Memory B cell (primary cell): ENCODE measurements around the gene CMKLR1.

Experiments used
- ATAC-seq: fragments of 150-1000 bp; cut with Tn5 transposase; 2 replicates; pipeline ENCODE4 v1.10.0; 2021; ENCODE audit warnings: low read depth, mild to moderate bottlenecking, moderate library complexity
- DNase-seq, 2 donors: peaks; one replicate each; pipeline ENCODE4 v3.0.0; 2022; ENCODE audit warnings: low spot score in 2 of 2
- H3K27ac Mint-ChIP-seq: one replicate; pipeline ENCODE4 v1.8.0; 2022; ENCODE audit warnings: mild to moderate bottlenecking, moderate library complexity, mixed read lengths
- H3K27me3 Mint-ChIP-seq: one replicate; pipeline ENCODE4 v1.8.0; 2022; ENCODE audit warnings: mixed read lengths
- H3K36me3 Mint-ChIP-seq: one replicate; pipeline ENCODE4 v1.8.0; 2022; ENCODE audit warnings: mild to moderate bottlenecking, mixed read lengths
- H3K4me1 Mint-ChIP-seq: one replicate; pipeline ENCODE4 v1.8.0; 2022; ENCODE audit warnings: mixed read lengths
- H3K4me3 Mint-ChIP-seq: one replicate; pipeline ENCODE4 v1.8.0; 2022; ENCODE audit warnings: mild to moderate bottlenecking, moderate library complexity, mixed read lengths
- H3K9me3 Mint-ChIP-seq: one replicate; pipeline ENCODE4 v1.8.0; 2022; ENCODE audit warnings: mixed read lengths

CMKLR1 gene

GRCh38 chr12:108370415-108370814, 31.3 kb upstream of the CMKLR1 start:
- DNase-seq (no peak), ATAC-seq (no peak)
- Mint-ChIP-seq H3K4me3 (no peak overlapping the region), H3K4me1 (no peaks in the 10 kb centered on the region), H3K27me3 (peaks cover 8% of the 10 kb centered on the region), H3K27ac (no peak overlapping the region), H3K9me3 (peaks cover 9% of the 10 kb centered on the region), H3K36me3 (peaks cover 2% of the 10 kb centered on the region)

DNA sequence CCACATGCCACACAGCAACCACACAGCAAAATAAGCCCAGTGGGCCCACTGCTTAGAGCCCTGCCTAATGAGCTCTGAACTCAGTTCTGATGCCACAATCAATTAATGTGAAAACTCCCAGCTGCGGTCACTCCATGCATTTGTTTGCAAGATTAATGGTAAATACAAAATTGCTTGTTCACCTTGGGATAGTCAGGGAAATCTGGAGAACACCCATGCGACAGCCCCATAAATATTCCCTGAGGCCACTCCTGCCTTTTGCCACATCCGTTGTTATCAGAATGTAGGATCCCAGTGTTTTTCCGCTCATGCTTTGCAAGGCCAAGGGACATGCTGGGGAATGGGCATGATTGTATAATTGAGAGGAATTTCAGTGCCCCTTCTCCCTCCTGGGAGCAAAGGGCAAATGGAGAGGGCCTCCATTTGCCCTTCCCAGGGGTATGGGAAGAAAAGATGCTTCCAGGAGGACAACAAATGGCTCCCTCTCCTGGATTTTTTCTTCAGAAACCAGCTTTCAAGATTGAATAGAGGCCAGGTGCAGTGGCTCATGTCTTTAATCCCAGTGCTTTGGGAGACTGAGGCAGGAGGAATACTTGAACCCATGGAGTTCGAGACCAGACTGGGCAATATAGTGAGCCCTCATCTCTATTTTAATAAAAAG, 30.8 kb upstream of the CMKLR1 start:
- Mint-ChIP-seq H3K36me3 (peaks cover 2% of the 10 kb centered on the region), H3K27me3 (peaks cover 8% of the 10 kb centered on the region), H3K9me3 (peaks cover 9% of the 10 kb centered on the region), H3K4me1 (no peaks in the 10 kb centered on the region), H3K4me3 (no peak overlapping the region), H3K27ac (no peak overlapping the region)
- DNase-seq, result no peak
- no peak for ATAC-seq

DNA sequence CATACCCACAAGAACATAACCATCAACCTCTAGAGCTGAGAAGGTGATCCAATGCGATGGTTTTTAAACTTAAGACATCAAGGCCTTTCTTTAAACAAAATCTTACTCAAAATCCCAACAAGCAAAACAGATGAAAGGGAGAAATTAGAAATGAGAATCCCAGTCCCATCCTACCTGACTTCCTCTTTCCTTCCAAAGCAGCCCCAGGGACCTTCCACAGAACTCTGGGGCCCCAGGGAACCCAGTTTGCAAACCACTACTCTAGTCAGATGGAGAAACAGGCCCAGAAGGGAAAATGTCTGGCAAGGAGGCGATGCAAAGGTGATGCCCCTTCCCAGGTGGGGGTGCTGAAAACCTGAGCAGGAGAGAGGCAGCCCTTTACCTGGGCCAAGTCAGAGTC, 29.0 kb upstream of the CMKLR1 start:
- Mint-ChIP-seq H3K27me3 (peaks cover 12% of the 10 kb centered on the region), H3K4me3 (no peak overlapping the region), H3K9me3 (peaks cover 12% of the 10 kb centered on the region), H3K4me1 (peaks cover 7% of the 10 kb centered on the region), H3K27ac (no peak overlapping the region), H3K36me3 (no peaks in the 10 kb centered on the region)
- no peak for DNase-seq
- ATAC-seq, result no peak

GRCh38 chr12:108367436-108367835, 28.3 kb upstream of the CMKLR1 start:
- no peak for ATAC-seq
- no peak overlapping the region for H3K27ac Mint-ChIP-seq
- H3K27me3 Mint-ChIP-seq, result peaks cover 12% of the 10 kb centered on the region
- no peak overlapping the region for H3K4me3 Mint-ChIP-seq
- peaks cover 7% of the 10 kb centered on the region for H3K4me1 Mint-ChIP-seq
- H3K9me3 Mint-ChIP-seq, result peaks cover 9% of the 10 kb centered on the region
- H3K36me3 Mint-ChIP-seq, result no peaks in the 10 kb centered on the region
- no peak for DNase-seq

DNA sequence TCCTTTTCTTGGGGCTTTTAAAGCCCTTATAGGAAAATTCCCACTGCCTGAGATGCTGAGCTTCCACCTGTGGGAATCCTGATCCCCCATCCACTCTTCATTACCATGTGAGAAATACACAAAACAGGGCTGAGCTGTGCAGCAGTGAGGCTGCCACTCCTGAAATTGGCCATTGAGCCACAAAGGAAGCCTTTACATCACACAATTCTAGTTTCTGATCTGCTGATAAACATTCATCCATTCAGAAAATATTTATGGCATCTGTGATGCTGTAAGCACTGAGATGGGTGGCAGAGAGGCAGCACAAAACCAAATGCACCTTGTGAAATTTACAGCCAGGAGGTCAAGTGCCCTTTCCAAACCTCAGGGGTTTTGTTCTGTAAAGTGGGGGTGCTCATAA, 26.2 kb upstream of the CMKLR1 start:
- Mint-ChIP-seq H3K4me3 (no peak overlapping the region), H3K27ac (no peak overlapping the region), H3K4me1 (peaks cover 7% of the 10 kb centered on the region), H3K9me3 (peaks cover 6% of the 10 kb centered on the region), H3K36me3 (no peaks in the 10 kb centered on the region), H3K27me3 (peaks cover 7% of the 10 kb centered on the region)
- ATAC-seq, result no peak
- no peak for DNase-seq

DNA sequence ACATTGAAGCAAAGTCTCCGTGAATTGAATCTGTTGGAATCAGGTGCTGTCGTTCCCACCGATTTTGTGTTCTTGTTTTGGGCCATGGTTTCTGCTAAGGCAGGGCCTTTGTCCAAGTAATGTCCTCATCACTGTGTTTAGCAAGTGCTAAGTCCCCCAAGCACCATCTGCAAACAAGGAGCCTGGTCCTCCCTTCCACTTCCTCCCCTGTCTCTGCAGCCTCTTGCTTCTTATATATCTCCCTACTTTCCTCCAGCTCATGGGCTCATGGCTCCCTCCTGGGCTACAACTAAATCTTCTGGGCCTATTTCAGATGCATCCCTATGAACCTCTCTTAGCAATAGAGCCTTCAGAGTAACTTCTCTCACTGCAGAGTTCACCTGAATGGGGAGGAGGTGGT, 25.8 kb upstream of the CMKLR1 start:
- Mint-ChIP-seq H3K27me3 (peaks cover 7% of the 10 kb centered on the region), H3K4me1 (peaks cover 7% of the 10 kb centered on the region), H3K36me3 (no peaks in the 10 kb centered on the region), H3K4me3 (no peak overlapping the region), H3K27ac (no peak overlapping the region), H3K9me3 (peaks cover 6% of the 10 kb centered on the region)
- ATAC-seq, result no peak
- DNase-seq, result no peak

- DNase-seq, result no peak
- no peak overlapping the region for H3K4me3 Mint-ChIP-seq
- no peak for ATAC-seq
- H3K27me3 Mint-ChIP-seq, result peaks cover 7% of the 10 kb centered on the region
- H3K36me3 Mint-ChIP-seq, result no peaks in the 10 kb centered on the region
- peaks cover 6% of the 10 kb centered on the region for H3K9me3 Mint-ChIP-seq
- H3K27ac Mint-ChIP-seq, result no peak overlapping the region
- H3K4me1 Mint-ChIP-seq, result peaks cover 7% of the 10 kb centered on the region
Measured at GRCh38 chr12:108363565-108363964, 24.5 kb upstream of the CMKLR1 start.

DNA sequence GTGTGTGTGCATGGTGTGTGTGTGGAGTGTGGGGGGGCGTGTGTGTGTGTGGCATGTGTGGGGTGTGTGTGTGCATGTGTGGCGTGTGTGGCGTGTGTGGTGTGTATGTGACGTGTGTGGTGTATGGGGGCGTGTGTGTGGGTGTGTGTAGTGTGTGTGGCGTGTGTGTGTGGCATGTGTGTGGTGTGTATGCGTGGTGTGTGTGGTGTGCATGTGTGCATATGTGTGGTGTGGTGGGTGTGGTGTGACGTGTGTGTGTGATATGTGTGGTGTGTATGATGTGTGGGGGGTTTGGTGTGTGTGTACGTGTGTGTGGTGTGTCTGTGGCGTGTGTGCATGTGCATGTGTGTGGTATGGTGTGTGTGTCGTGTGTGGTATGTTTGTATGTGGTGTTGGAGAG, 24.1 kb upstream of the CMKLR1 start:
- H3K9me3 Mint-ChIP-seq, result peaks cover 6% of the 10 kb centered on the region
- H3K36me3 Mint-ChIP-seq, result no peaks in the 10 kb centered on the region
- peaks cover 7% of the 10 kb centered on the region for H3K27me3 Mint-ChIP-seq
- ATAC-seq (no peak), DNase-seq (no peak)
- H3K27ac Mint-ChIP-seq, result no peak overlapping the region
- no peak overlapping the region for H3K4me3 Mint-ChIP-seq
- peaks cover 7% of the 10 kb centered on the region for H3K4me1 Mint-ChIP-seq

DNA sequence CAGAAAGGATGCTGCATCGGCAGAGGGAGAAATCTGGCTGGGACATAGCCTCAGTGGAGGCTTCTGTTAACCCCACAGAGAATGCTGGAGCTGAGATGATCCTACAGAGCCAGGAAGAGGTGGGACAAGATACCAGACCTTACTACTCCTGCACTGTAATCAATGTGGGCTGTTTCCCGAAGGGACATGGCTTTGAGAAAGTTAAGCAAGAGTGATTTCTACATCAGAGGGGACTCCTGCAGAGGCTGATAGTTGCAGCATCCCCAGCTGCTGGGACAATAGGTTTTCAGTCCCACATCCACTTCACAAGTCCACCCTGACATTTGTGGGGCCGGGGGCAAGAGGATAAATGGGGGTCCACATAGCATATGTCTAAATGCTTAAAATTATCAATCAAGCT, 22.5 kb upstream of the CMKLR1 start:
- no peak for ATAC-seq
- H3K27me3 Mint-ChIP-seq, result peaks cover 12% of the 10 kb centered on the region

DNA sequence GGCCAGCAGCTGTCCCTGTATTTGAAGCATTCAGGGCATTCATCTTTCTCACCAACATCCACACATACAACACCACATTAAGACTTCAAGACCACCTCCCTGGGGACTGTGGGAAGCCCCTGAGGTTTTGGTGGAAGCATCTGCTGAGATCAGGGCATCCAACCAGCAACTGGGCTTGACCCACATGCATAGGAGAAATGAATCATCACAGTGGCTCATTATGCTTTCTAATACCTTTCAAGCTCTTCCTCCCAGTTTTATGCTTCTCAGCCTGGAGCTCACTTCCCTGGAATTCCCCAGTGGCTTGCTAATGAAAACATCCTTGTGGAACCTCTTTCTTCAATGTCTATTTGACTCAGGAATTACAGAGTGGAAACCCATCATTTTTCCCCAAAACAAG, 21.4 kb upstream of the CMKLR1 start:
- DNase-seq, result no peak
- H3K27ac Mint-ChIP-seq, result no peak overlapping the region
- peaks cover 12% of the 10 kb centered on the region for H3K27me3 Mint-ChIP-seq
- H3K9me3 Mint-ChIP-seq, result peaks cover 6% of the 10 kb centered on the region
- H3K36me3 Mint-ChIP-seq, result no peaks in the 10 kb centered on the region
- peaks cover 7% of the 10 kb centered on the region for H3K4me1 Mint-ChIP-seq
- no peak overlapping the region for H3K4me3 Mint-ChIP-seq
- ATAC-seq, result no peak

More for the DNA sequence above, 22.5 kb upstream of the CMKLR1 start:
- DNase-seq, result no peak
- H3K27ac Mint-ChIP-seq, result no peak overlapping the region
- peaks cover 6% of the 10 kb centered on the region for H3K9me3 Mint-ChIP-seq
- H3K4me3 Mint-ChIP-seq, result no peak overlapping the region
- H3K36me3 Mint-ChIP-seq, result no peaks in the 10 kb centered on the region
- peaks cover 7% of the 10 kb centered on the region for H3K4me1 Mint-ChIP-seq

GRCh38 chr12:108360057-108360456, 20.9 kb upstream of the CMKLR1 start:
- H3K9me3 Mint-ChIP-seq, result peaks cover 6% of the 10 kb centered on the region
- H3K27ac Mint-ChIP-seq, result no peak overlapping the region
- DNase-seq (no peak), ATAC-seq (no peak)
- peaks cover 7% of the 10 kb centered on the region for H3K4me1 Mint-ChIP-seq
- H3K36me3 Mint-ChIP-seq, result no peaks in the 10 kb centered on the region
- H3K4me3 Mint-ChIP-seq, result no peak overlapping the region
- peaks cover 12% of the 10 kb centered on the region for H3K27me3 Mint-ChIP-seq

- Mint-ChIP-seq H3K36me3 (no peaks in the 10 kb centered on the region), H3K27ac (no peak overlapping the region), H3K9me3 (peaks cover 4% of the 10 kb centered on the region), H3K4me3 (no peak overlapping the region), H3K4me1 (peaks cover 5% of the 10 kb centered on the region), H3K27me3 (peaks cover 11% of the 10 kb centered on the region)
- no peak for DNase-seq
- no peak for ATAC-seq
Measured at GRCh38 chr12:108358580-108358965, 19.5 kb upstream of the CMKLR1 start.

DNA sequence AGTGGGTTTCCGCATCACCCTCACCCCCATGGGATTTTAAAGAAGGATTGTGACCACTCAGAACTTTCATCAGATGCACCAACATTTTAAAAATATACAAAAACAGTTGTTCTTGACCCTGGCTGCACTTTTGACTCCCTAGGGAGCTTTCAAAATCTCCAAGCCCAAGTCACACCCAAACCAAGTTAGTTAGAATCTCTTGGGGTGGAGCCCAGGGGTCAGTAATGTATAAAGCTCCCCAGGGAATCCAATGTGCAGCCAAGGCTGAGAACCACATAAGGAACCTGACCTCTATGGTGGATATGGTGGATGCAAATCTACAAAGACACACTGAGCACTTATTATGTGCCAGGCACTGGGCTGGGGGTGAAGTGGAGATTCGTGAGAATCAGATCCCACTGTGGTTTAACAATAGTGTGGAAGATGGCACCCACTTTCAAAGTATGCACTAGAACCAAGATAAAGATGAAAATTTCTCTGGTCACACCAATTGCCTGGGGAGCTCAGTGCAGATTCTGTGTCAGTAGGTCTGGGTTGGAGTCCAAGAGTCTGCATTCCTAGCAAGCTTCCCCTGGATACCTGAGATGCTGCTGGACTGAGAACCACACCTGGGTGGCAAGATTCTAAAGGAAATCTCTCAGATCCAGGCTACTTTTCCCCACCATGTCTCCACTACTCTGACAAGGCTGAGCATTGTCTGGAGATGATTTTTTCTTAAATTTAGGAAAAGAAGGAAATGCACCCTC, 18.9 kb upstream of the CMKLR1 start:
- H3K4me3 Mint-ChIP-seq, result no peak overlapping the region
- DNase-seq (no peak), ATAC-seq (no peak)
- H3K9me3 Mint-ChIP-seq, result no peaks in the 10 kb centered on the region
- no peak overlapping the region for H3K27ac Mint-ChIP-seq
- H3K4me1 Mint-ChIP-seq, result no peaks in the 10 kb centered on the region
- H3K27me3 Mint-ChIP-seq, result peaks cover 10% of the 10 kb centered on the region
- no peaks in the 10 kb centered on the region for H3K36me3 Mint-ChIP-seq

DNA sequence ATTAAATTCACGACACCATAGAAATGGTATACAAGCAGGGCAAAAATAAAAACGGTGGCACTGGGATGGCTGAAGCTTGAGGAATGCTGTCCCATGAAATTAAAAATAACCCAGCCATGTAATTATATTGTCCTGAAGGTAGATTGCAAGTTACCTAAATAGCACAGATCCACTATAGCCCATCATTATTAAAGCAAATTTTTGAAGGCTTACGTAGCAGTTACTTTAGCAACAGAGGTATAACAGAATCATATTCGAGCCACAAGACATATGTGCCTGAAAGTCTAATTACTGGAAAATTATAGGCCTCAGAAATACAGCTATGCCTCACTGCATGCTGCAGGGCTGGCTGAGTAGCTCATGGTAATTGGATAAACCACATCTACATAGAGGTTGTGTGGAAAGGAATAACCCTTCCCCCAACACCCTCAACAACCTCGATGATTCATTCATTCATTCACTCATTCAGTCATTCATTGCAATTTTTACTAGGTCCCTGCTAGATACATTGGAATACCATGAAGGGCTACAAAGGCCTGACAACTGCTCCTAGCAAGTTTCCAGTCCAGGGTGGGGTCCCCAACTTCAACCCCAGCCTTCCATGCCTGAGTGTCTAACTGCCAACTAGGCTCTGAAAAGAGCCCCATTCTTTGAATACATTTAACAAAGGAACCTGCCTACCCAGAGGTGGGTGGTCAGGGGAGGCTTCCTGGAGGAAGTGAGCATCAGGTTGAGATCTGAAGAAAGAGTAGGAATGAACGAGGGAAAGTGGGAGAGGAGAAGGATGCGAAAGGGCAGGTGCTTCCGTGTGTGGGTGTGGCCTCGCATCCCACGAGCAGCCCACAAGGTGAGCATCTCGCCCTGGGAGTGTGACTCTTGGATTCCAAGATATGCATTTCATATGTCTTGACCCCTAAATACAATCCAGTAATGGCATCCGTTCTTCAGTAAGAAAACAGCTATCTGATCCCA, 18.0 kb upstream of the CMKLR1 start:
- no peak overlapping the region for H3K27ac Mint-ChIP-seq
- peaks cover 11% of the 10 kb centered on the region for H3K27me3 Mint-ChIP-seq
- no peaks in the 10 kb centered on the region for H3K9me3 Mint-ChIP-seq
- DNase-seq, result no peak
- H3K36me3 Mint-ChIP-seq, result no peaks in the 10 kb centered on the region
- no peak overlapping the region for H3K4me3 Mint-ChIP-seq
- ATAC-seq, result no peak
- no peaks in the 10 kb centered on the region for H3K4me1 Mint-ChIP-seq
